D721Med (cell line): ENCODE measurements around the gene MSH6.

Experiments used
- DNase-seq: peaks from one replicate; pipeline ENCODE4 v3.0.0; 2011; ENCODE audit warnings: low spot score; ENCODE audit not compliant: insufficient read length
- FAIRE-seq: peaks from 2 replicates; lab custom pipeline; 2011; peaks lifted over from hg19 to GRCh38; lab: Jason Lieb, UNC
- TF ChIP-seq, protein P1 (sequence below): IDR thresholded peaks from 2 replicates; pipeline ENCODE4 v1.5.1; 2012; ENCODE audit warnings: mild to moderate bottlenecking, control low read depth; ENCODE audit not compliant: insufficient read depth; ENCODE audit errors: missing control alignments

Gene MSH6

DNA sequence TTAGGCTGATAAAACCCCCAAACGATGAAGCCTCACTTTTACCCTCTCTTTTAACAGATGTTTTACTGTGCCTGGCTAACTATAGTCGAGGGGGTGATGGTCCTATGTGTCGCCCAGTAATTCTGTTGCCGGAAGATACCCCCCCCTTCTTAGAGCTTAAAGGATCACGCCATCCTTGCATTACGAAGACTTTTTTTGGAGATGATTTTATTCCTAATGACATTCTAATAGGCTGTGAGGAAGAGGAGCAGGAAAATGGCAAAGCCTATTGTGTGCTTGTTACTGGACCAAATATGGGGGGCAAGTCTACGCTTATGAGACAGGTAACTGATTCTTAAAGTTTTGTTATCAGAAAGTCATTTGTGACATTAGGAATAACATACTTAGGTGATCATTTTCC lies 20.4 kb downstream of the MSH6 start:
- TF ChIP-seq, protein P1, sequence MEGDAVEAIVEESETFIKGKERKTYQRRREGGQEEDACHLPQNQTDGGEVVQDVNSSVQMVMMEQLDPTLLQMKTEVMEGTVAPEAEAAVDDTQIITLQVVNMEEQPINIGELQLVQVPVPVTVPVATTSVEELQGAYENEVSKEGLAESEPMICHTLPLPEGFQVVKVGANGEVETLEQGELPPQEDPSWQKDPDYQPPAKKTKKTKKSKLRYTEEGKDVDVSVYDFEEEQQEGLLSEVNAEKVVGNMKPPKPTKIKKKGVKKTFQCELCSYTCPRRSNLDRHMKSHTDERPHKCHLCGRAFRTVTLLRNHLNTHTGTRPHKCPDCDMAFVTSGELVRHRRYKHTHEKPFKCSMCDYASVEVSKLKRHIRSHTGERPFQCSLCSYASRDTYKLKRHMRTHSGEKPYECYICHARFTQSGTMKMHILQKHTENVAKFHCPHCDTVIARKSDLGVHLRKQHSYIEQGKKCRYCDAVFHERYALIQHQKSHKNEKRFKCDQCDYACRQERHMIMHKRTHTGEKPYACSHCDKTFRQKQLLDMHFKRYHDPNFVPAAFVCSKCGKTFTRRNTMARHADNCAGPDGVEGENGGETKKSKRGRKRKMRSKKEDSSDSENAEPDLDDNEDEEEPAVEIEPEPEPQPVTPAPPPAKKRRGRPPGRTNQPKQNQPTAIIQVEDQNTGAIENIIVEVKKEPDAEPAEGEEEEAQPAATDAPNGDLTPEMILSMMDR = no peak
- DNase-seq (no peak), FAIRE-seq (no peak)

DNA sequence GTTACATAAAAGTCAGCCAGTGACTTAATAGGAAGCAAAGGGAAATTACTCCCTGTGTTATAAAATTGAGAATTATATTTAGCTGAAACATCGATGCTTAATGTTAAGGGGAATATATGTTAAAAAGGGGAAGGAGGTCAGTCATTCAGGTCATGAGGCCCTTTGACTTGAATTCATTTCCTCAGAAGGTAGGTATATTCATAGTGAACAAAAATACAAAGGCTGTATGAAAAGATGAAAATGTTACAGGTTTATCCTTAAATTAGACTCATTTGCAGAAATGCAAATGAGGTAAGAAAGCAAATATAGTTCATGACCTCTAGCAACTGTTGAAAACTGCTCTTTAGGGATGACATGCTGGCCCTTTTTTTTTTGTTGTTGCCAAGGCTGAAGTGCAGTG lies 20.8 kb downstream of the MSH6 start:
- DNase-seq = no peak
- TF ChIP-seq, protein P1 = no peak
- FAIRE-seq = no peak

DNA sequence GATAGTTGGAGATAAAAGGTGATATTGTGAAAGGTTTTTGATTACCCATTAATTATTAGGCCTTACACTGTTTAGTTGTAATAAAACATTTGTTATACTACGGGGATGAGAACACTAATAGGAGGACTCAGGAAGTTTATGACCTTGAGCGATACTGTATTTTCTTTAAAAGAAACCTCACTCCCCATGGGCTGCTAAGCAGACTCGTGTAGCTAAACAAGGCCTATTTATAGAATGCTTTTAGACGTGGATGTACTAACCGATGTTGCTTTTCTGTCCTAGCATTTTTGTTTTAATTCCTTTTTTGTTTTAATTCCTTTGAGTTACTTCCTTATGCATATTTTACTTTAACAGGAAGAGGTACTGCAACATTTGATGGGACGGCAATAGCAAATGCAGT lies 22.9 kb downstream of the MSH6 start:
- DNase-seq (no peak), FAIRE-seq (no peak)
- TF ChIP-seq, protein P1 = no peak

DNA sequence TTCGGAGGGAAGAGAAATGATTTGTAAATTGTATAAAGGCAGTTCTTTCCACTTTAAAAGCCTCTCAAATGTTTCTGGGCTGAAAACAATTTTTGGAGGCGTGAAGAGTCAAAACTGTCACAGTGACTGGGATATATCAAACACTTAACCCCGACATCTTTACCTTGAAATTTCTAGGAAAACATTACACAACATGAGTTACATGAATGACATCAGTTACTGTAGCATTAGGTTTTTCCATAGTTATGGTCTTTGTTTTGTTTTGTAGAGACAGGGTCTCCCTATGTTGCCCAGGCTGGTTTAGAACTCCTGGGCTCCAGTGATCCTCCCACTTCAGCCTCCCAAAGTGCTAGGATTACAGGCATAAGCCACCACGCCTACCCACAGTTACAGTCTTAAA lies 25.7 kb downstream of the MSH6 start:
- TF ChIP-seq, protein P1 = no peak
- no peak for FAIRE-seq
- no peak for DNase-seq

DNA sequence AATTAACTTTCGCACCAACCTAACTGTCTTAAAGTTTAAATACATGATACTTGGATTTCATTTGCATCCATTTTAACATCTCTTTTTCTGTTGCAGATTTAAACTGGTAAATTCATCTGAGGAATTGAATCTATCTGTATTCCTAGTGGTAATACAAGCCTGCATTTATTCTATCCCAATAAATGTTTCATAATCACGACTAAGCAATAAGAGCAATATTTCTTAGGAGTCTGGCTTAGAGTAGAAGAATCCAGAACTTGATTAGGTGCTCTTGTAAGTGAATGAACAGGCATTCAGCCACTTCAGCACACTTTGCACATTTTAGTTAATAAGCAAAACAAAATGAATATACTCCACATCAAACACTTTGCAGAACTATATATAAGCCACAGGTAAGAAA lies 27.0 kb downstream of the MSH6 start:
- no peak for FAIRE-seq
- TF ChIP-seq, protein P1 = no peak
- DNase-seq = no peak

DNA sequence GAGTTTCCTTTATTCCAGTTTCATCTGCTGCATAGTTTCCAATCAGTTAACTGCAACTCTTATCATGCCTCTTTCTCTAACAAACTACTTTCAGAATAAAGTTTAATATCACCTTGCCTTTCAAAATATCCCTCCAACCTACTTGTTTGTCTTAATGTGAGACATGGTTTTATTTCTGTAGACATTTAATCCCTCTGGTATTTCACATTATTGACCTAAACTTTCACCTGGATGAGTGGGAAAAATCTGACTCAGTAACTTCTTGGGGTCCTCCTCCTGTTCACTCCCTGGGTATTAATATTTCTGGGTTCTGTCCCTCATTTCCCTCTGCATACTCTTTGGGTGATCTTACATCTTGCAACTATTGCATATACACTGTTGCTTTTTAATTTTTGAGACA lies 27.9 kb downstream of the MSH6 start:
- TF ChIP-seq, protein P1 = no peak
- no peak for FAIRE-seq
- DNase-seq = no peak

DNA sequence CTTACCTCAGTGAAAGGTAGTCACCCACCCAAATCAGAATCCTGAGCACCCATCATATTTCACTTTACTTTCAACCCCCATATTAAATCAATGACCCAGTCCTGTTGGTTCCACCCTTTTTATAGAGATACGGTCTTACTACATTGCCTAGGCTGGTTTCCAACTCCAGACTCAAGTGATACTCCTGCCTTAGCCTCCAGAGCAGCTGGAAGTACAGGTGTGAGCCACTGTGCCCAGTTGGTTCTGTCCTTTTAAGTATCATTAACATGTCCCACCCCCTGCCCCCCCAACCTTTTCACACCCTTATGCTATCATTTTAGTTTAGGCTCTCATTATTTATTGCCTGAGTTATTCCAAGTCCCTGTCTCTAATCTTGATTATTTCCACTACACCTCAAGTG lies 28.7 kb downstream of the MSH6 start:
- DNase-seq (no peak), FAIRE-seq (no peak)
- TF ChIP-seq, protein P1 = no peak
